ENCODE results near the gene AR. TPM values are rescaled to one million over a fixed set of nuclear protein-coding genes. Genes with fewer than 3 reads are reported as not detected.

AR gene
- total RNA-seq, 4 donors from 2014 or later: 6.8 to 9.9 (median 8.2) TPM

DNA sequence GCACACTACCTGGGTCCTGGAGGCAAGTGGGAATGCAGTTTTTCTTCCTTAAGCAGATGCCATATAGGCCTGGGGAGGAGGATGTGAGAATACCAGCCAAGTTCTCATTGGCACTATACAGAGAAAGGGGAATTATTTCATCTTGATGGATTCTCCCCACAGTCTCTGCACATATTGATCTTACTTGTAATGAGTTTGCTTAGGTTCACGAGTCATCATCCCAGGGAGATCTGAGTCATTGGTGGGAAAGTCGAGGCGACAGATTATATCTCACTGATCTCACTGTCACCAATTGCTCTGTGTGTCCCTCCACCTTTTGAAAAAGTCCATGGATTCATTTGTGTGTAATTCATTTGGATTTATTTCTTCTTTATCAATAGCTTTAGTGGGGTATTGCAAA, 156.8 kb downstream of the AR start:
- in situ Hi-C loops (cut with MboI; ENCODE audit: low sequenced_read_pairs in 4 of 4): loop anchor here in 2 of 4 donors (25.0 kb wide), 2 partner anchors 138 to 163 kb away; partner anchors contain the start of gene AR (in 1 of the 2)
- Histone ChIP-seq H3K4me3 (no peak overlapping the region), H3K27me3 (no peaks in the 10 kb centered on the region), H3K27ac (no peak overlapping the region), H3K9me3 (no peaks in the 10 kb centered on the region), H3K4me1 (peaks cover 0 to 6% of the 10 kb centered on the region in 2 donors), H3K36me3 (no peaks in the 10 kb centered on the region)
- no peak for ATAC-seq
- TF ChIP-seq POLR2A (IDR thresholded peaks at IDR 0.05): no peak
- TF ChIP-seq, protein P1, sequence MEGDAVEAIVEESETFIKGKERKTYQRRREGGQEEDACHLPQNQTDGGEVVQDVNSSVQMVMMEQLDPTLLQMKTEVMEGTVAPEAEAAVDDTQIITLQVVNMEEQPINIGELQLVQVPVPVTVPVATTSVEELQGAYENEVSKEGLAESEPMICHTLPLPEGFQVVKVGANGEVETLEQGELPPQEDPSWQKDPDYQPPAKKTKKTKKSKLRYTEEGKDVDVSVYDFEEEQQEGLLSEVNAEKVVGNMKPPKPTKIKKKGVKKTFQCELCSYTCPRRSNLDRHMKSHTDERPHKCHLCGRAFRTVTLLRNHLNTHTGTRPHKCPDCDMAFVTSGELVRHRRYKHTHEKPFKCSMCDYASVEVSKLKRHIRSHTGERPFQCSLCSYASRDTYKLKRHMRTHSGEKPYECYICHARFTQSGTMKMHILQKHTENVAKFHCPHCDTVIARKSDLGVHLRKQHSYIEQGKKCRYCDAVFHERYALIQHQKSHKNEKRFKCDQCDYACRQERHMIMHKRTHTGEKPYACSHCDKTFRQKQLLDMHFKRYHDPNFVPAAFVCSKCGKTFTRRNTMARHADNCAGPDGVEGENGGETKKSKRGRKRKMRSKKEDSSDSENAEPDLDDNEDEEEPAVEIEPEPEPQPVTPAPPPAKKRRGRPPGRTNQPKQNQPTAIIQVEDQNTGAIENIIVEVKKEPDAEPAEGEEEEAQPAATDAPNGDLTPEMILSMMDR (IDR thresholded peaks at IDR 0.05 in 4 of 5, conservative IDR thresholded peaks at IDR 0.05 in 1 of 5): no peak
- intact Hi-C loops (cut with DNase I; ENCODE audit: low total_unique reads): no loop called here
- no peak for DNase-seq

DNA sequence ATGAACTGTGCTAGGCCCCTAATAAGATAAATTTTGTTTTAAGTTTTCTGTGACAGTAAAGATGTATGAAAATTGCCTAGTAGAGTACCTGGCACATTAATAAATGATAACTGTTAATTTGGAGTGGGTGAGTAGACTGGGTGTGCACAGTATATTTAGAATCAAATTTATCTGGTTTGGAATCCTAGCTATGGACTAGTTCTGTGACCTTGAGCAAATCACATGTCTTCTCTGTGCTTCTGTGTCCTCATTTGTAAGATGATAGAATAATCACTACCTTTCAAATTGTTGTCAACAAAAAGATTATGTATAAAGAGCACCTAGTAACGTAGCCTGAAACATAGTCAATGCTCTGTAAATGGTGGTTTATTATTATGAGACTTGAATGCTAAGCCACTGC, 170.2 kb downstream of the AR start:
- Histone ChIP-seq H3K27me3 (no peaks in the 10 kb centered on the region), H3K36me3 (no peaks in the 10 kb centered on the region), H3K4me3 (no peak overlapping the region), H3K9me3 (no peaks in the 10 kb centered on the region), H3K4me1 (peaks cover 0 to 4% of the 10 kb centered on the region in 2 donors), H3K27ac (no peak overlapping the region)
- intact Hi-C loops (cut with DNase I; ENCODE audit: low total_unique reads): no loop called here
- in situ Hi-C loops (cut with MboI; ENCODE audit: low sequenced_read_pairs in 4 of 4): loop anchor here in 2 of 4 donors (25.0 kb wide), 2 partner anchors 152 to 177 kb away; partner anchors contain the start of gene AR (in 1 of the 2)
- ATAC-seq (no peak), DNase-seq (no peak)
- TF ChIP-seq POLR2A (IDR thresholded peaks at IDR 0.05): no peak
- TF ChIP-seq, protein P1 (IDR thresholded peaks at IDR 0.05 in 4 of 5, conservative IDR thresholded peaks at IDR 0.05 in 1 of 5): no peak

DNA sequence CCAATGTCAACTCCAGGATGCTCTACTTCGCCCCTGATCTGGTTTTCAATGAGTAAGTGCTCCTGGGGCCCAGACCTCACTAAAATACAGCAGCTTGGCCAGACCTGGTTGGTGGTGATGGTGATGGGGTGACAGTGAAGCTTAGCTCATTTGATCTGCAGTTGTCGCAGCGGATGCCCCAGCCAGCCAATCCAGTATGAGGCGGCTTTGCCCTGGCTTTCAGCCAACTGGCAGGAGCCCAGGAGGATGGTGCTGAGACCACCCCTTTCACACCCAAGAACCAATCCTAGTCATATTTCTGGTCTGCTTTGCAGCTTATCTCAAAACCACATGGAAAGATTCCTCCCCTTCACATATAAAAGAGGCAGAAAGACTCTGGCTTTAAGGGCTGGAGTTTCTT, 173.8 kb downstream of the AR start:
- Histone ChIP-seq H3K27me3 (no peaks in the 10 kb centered on the region), H3K36me3 (no peaks in the 10 kb centered on the region), H3K4me1 (peaks cover 12 to 19% of the 10 kb centered on the region in 2 donors), H3K4me3 (no peak overlapping the region), H3K27ac (no peak overlapping the region), H3K9me3 (no peaks in the 10 kb centered on the region)
- intact Hi-C loops (cut with DNase I; ENCODE audit: low total_unique reads) (loop anchor here (5.0 kb wide), 1 partner anchor 160 kb away; no protein-coding TSS in a partner anchor), in situ Hi-C loops (cut with MboI; ENCODE audit: low sequenced_read_pairs in 4 of 4) (loop anchor here in 2 of 4 donors (25.0 kb wide), 2 partner anchors 155 to 180 kb away; partner anchors contain the start of gene AR (in 1 of the 2))
- DNase-seq: no peak
- TF ChIP-seq, protein P1 (IDR thresholded peaks at IDR 0.05 in 4 of 5, conservative IDR thresholded peaks at IDR 0.05 in 1 of 5): no peak
- no peak for TF ChIP-seq POLR2A (IDR thresholded peaks at IDR 0.05)
- no peak for ATAC-seq

DNA sequence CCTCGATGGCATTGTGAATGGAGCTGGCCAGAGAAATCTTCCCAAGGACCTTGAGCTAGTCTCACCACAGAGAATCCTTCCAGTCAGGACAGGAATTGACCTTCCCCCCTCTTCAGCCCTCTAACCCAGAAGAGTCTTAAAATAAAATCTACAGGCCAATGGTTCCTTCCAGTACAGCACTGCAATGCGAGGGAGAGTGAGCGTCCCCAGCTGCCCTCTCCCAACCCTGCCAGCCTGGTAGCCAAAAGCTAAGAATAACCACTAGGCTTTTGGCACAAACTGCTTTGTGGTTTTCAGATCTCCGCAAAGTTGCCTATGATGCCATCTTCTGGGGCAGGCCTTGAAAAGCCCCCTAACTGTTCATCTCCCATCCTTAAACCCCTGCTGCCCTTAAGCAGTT, 175.1 kb downstream of the AR start:
- in situ Hi-C loops (cut with MboI; ENCODE audit: low sequenced_read_pairs in 4 of 4) (loop anchor here in 2 of 4 donors (25.0 kb wide), 2 partner anchors 157 to 182 kb away; partner anchors contain the start of gene AR (in 1 of the 2)), intact Hi-C loops (cut with DNase I; ENCODE audit: low total_unique reads) (loop anchor here (5.0 kb wide), 1 partner anchor 162 kb away; no protein-coding TSS in a partner anchor)
- Histone ChIP-seq H3K27me3 (no peaks in the 10 kb centered on the region), H3K4me1 (peaks cover 15 to 27% of the 10 kb centered on the region in 2 donors), H3K27ac (peak overlapping the region; percentile 28 to 72 (median 61)), H3K9me3 (no peaks in the 10 kb centered on the region), H3K36me3 (no peaks in the 10 kb centered on the region), H3K4me3 (no peak overlapping the region)
- DNase-seq (peak in 1 of 2 donors; percentile 58), ATAC-seq (peak; percentile 53 to 88)
- no peak for TF ChIP-seq POLR2A (IDR thresholded peaks at IDR 0.05)
- TF ChIP-seq, protein P1 (IDR thresholded peaks at IDR 0.05 in 4 of 5, conservative IDR thresholded peaks at IDR 0.05 in 1 of 5): no peak
